NCI-H524 treated with DMSO at 0.1 percent for 48 hours (cell line): ENCODE data around the gene TTC34.

Source experiments
- DNase-seq: peaks from one replicate; lab custom pipeline; 2025; lab: John Stamatoyannopoulos, UW

The TTC34 gene

DNA sequence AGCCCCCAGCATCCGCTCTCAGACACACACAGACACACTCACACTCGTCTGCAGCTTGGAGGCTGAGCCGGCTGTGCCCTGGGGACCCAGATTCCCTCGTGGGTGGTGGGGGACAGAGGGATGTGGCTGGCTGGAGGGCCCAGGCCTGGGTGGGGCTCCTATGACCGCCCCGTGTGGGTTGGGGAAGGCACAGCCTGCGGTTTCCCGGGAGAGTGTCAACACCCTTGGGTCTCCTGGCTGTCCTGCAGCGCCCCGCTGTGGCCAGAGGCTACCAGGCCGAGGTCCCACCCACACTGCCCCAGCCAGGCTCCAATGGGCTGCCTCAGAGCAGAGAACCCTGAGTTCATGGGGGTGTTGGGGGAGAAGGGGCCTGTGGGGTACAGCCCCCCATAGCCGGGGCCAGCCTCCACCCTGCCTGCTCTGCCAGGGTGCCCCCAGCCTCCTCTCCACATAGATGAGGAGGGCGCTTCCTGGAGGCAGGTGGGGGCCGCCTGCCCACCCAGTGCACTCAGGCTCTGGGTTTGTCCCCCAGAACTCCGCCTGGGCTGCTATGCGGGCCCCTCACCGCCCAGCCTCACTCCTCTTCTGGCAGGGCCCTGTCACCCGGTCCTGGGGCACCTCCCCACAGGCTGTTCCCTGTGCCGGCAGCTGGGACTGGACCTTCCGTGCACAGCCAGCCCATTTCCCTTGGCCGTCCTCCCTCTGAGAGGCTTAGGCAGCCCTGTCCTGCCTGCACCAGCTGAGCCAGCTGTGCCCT is at the start of gene TTC34:
TTC34 (minus strand) TSS at position 159 of the 757 bp plus-strand sequence. CDS start 866 bp downstream, outside the sequence.
- no peak for DNase-seq

DNA sequence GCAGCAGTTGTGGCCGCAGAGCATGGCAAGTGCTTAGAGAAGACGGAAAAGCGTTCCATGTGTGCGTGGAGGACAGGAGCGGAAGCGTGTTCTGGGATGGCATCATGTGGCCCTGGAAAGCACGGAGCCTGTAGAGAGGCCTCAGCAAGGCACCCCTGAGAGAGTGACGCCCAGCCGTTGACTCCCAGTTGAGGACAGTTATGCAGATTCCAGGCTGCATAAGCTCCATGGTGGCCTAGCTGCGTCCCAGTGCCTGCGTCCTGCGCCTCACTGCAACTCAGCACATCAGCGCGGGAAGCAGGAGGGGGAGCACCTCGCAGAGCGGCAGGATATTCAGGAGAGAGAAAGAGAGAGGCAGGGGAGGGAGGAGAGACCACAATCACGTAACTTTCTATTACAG is 49.0 kb upstream of the TTC34 start:
- no peak for DNase-seq

DNA sequence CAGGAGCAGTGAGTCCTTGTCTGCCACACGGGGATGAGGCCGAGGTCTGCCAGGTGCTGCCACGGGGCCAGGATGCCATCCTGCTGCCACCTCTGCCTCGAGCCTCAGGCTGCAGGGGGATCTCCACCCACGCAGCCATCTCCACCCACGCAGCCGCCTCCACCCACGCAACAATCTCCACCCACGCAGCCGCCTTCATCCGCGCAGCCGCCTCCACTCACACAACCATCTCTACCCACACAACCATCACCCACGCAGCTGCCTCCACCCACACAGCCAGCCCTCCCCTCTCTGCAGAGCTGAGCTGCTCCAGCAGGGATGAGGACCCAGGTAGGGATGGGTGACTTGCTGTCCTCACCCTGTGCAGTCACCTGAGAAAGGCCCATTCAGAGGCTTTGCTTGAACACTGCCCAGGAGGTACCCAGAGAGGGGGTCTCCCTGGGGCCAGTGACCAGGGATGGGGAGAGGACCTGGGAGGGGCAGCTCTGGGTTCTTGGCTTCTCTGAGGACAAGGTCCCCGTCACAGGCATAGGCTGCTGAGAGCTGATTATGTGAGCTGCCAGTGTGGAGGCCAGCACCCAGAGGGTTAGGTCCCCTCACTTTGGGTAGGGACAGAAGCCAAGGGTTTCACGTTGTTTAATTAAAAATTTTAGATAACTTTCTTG is 46.6 kb upstream of the TTC34 start:
- DNase-seq: no peak

DNA sequence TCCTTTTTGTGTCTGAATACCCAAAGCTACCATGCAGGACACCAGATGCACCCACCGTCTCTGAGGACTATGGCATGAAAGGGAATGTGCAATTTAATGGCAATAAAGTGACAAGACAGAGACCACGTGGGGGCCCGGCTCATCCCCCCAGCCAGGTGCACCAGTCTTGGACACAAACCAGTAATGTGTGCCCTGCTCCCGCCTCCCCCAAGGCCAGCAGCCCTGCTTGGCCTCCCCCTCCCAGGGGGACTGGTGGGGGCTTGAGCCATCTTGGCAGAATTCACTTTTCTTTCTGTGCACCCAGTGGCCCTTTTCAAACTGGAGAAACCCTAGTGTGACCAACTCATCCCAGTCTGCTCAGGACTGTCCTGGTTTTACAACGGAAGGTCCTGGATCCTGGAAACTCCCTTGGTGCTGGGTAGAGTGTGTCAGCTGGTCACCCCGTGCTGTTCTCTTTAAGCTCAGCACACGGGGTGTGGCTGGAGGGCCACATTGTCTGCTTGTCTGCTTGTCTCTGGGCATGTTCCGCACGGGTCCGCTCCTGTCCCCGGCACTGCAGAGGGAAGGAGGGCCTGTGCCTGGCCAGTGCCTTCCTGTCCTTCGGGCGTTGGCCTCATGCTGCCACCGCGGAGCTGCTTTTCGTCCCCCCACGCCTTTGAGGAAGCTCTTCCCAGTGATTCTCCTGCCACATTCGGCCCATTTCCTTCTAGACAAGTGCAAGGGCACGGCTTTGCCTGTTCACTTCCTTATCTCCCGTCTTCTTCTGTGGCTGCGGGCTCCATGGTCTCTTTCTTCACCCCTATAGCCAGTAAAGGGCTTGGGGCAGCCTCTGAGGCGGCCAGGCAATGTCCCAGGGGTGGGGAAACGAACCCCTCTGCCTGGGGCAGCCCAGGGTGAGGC is 45.8 kb upstream of the TTC34 start:
- no peak for DNase-seq

GRCh38 chr1:2845869-2846268 is 44.4 kb upstream of the TTC34 start:
- DNase-seq: no peak

GRCh38 chr1:2840036-2840809 is 38.7 kb upstream of the TTC34 start:
- no peak for DNase-seq

DNA sequence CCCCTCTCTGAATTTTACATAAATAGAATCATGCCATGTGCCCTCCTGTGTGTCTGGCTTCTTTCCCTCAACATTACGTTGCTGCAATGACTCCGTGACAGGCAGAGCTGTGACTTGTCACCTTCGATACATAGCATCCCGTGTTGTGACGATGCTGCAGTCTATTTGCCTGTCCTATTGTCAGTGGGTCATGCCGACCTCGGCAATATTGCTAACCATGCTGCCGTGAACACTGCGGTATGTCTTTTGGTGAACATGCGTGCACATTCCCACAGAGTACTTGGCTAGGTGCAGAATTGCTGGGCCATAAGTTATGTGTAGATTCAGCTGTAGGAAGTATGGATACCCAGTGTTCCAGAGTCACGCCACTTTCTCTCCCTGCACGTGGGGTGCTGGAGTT is 36.3 kb upstream of the TTC34 start:
- DNase-seq: no peak

DNA sequence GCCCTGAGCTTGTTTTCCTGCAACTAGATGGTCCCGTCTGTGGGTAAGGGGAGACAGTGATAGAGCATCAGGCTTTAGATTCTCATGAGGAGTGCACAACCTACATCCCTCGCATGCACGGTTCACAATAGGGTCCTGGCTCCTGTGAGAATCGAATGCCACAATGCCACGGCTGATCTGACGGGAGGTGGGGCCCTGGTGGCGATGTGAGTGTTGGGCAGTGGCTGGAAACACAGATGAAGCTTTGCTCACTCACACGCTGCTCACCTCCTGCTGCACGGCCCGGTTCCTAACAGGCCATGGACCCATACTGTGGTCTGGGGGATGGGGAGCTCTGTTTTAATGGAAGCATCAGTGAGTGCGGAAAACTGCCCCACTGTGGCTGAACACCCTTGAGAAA is 35.8 kb upstream of the TTC34 start:
- DNase-seq: no peak

DNA sequence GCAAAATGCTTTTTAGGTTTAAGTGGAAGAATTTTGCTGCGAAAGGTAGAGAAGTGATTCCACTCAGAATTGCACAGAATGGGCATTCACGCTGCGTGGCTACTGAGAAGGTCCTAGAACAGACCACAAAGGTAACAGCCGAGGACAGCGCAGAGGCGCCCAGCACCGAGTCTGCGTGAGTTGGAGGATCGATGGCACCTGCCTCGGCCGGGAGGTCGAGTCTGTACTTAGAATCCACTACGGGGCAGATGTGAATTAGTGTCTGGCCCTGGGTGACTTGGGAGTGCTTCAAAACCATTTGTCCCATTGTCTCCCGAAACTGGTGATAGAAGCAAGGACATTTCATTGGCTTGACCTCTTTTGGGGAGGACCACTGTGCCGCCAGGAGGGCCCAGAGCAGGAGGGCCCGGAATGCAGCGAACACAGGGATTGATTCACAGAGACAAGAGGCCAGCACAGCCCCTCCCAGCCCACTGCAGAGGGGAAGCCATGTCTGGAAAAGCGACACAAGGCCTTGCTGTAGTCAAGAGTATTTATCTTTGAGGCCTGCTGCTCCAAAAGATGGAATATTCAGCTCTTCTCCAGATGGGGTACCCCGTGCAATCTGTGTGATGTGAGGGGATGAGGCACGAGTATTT is 35.0 kb upstream of the TTC34 start:
- no peak for DNase-seq

- DNase-seq: no peak
Observed at GRCh38 chr1:2835650-2836159, 34.2 kb upstream of the TTC34 start.

DNA sequence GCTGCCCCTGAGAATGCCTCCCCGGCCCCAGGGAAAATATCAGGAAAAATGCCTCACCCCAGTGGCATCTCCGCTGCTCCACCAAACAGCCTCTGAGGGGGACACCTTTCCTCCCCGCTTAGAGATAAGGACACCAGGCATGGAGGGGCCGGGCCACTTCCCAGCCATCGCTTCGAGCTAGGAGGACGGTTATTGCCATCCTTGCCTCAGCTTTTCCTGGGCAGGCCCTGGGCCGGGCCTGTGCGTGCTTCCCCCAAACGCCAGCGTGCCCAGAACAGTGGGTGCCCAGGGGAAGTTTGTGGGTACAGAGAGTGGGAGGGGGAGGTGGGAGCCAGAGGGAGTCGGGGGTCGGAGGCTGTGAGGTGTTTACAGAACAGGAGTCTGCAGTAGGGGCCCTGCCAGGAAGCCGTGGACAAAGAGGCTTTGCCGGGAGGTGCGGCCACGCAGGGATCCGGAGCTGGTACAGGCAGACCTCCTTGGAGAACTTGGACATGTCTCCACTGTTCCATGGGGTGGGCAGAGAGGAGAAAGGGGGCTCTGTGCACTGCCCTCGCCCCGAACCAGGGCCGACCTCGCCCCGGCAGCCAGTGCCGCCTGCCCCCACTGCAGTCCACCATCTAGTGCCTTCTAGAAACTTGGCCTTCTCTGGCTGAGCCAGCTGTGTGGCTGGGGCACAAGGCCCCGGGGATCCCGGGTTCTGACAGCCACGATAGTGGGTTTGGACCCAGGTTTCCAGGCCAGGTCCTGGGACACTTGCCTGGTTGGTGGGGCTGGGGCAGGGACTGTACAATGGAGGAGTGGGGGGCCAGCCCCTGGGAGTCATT is 33.5 kb upstream of the TTC34 start:
- no peak for DNase-seq

DNA sequence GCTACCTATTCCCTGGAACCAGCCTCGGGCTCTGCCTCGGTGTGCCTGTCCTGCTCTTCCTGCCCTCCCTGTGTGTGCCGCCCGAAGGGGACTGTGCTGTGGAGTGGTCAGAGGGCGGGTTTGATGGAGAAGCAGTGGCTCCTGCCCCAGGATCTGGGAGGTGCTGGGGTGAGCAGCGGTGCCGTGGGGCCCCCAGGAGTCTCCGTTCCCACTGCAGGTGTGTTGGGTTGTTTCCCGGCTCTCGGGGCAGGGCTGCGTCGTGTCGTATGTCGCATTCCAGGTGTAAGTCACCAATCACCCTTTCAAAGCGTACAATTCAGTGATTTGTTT is 32.6 kb upstream of the TTC34 start:
- DNase-seq: no peak

DNA sequence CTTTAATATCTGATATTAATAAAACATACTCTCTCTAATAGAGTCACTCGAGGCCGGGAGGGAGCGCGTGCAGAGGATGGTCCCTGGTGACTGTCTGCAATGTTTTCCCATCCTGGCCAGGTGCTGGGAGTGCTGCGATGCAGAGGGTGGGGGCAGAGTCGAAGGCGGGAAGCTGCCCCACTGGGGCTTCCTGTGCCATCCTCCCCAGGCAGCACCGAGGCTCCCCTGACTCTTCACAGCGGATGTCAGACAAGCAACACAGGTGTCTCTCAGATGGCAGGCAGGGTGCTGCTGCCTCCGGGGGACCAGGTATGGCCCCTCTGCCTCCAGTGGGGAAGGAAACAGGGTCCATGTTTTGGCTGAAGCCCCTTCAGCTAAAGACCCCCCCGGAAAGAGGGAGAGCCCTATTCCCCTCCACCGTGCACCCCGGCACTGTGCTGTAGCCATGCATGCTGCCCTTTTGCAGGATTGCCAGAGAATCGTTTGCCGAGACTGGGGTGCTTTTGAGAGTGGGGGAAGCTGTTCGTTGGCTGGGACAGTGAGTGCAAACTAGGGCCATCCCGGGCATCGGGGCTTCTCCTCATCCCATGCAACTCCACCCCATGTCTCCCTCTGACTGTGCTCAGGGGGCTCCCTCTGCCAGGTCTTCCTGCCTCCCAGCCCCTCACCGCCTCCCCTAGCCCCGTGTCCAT is 32.1 kb upstream of the TTC34 start:
- DNase-seq: no peak

GRCh38 chr1:2832506-2833453 is 31.3 kb upstream of the TTC34 start:
- DNase-seq: no peak

GRCh38 chr1:2831596-2832212 is 30.2 kb upstream of the TTC34 start:
- DNase-seq: no peak

DNA sequence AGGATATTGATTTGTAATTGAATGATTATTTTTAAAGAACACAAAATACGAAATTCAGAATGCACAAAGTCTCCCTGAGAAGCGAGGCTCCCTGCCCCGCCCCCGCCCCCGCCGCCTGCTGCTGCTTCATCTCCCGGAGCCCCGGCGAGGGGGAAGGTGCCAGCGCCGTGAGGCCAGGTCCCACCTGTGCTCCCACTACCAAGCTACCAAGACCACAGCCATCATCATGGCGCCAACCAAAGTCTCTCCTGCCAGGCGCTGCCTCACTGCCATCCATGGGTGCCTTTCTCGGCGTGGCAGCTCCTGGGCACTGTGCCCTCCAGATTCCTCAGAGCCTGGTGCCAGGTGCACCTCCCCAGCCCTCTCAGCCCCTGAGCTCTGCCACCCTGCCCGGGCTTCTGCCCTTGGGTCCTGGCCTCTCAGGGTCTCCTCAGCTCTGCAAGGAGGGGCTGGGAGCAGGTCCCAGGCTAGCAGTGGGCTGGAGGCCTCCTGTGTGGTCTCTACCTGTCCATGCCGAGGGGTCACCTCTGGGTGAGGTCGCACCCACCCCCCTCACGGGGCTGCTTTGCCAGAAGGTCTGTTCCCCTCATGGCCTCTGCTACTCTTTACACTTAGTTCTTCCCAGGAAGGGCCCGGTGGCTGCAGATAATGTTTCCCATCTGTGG is 29.4 kb upstream of the TTC34 start:
- no peak for DNase-seq

DNA sequence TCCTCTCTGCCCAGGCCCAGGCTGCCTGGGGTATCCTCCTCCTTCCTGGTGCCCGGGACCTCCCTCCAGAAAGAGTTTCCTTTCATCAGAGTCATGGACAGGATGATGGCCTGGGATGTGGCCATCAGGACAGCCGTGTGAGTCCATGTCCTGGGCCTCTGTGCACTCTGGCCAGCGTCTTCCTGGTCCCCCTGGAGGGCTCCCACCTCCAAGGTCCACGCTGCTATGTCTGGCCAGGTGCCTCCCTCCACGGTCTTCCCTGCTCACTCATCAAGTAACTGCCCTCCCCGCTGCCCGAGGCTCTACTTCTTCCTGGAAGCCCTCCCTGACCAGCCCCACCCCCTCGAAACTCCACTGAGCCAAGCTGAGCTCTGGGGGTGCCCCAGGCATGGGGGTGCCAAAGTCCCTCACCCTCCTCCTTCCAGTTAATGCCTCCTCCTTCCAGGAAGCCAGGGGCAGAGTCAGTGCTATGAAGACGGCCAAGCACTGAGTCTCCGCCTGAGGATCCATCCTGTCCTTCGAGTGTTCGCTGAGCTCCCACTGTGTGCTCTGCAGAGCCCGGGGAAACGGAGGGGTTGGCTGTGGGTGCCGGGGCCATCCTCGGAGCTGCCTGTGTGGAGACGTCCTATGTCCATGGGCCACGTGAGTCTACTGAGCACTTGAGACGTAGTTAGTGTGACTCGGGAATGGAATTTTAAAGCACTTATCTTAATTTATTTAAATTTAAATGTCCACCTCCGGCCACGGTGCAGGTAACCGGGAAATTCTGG is 28.5 kb upstream of the TTC34 start:
- DNase-seq: no peak
